Uterus (tissue), 2 donors: Measurements from ENCODE around the gene CTIF.

Source experiments
- POLR2A ChIP-seq, 2 donors: fragments of 450-650 bp; IDR thresholded peaks; one replicate each; pipeline ENCODE4 v1.6.1; 2016; ENCODE audit warnings: antibody characterized with exemption in 2 of 2, mild to moderate bottlenecking in 1 of 2, moderate library complexity in 1 of 2
- TF ChIP-seq, protein P1 (sequence below), 4 experiments: fragments of 200-600 bp in 2 of 4; fragments of 450-650 bp in 2 of 4; sonication (generic) in 2 of 4; IDR thresholded peaks; one replicate each; pipeline ENCODE4 v1.5.1; 2016 to 2019; ENCODE audit warnings: antibody characterized with exemption in 4 of 4, mild to moderate bottlenecking in 2 of 4, moderate library complexity in 1 of 4

DNA sequence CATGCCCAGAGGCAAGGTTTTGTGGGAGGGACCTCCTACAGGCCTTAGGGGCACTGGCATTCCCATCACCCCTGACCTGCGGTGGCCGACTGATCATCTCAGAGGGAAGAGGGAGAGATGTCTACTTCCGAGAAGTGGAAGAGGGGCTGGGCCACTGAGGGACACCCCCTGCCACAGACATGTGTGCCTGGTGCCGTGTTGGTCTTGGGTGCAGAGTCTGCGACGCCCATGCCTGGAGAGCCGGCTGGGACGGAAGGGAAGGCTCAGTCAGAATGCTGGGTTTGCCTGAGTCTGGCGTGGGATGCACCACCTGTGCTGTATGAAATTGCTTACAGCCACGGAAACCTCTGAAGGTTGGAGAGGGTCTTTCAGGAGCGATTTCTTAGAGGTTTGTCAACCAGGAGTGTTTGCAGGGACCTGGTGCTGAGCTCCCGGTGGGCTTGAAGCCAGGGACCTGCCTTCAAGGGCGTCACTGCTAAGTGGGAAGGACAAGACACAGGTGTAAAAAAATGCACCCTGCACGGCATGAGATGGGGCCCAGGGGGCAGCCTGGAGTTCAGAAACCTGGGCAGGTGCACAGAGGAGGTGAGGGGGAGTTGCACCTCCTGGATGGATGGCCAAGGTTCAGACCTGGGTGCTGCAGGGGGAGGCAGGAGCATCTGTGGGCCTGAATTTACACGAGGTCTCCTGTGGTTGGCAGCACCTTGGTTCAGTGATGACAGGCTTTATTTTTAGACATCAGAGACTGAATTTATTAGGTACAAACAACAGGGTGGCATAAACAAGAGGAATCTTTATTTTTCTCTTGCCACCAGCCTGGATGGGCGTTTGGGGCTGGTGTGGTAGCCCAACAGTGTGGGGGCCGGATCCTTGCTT, 100.3 kb downstream of the CTIF start:
- TF ChIP-seq, protein P1, sequence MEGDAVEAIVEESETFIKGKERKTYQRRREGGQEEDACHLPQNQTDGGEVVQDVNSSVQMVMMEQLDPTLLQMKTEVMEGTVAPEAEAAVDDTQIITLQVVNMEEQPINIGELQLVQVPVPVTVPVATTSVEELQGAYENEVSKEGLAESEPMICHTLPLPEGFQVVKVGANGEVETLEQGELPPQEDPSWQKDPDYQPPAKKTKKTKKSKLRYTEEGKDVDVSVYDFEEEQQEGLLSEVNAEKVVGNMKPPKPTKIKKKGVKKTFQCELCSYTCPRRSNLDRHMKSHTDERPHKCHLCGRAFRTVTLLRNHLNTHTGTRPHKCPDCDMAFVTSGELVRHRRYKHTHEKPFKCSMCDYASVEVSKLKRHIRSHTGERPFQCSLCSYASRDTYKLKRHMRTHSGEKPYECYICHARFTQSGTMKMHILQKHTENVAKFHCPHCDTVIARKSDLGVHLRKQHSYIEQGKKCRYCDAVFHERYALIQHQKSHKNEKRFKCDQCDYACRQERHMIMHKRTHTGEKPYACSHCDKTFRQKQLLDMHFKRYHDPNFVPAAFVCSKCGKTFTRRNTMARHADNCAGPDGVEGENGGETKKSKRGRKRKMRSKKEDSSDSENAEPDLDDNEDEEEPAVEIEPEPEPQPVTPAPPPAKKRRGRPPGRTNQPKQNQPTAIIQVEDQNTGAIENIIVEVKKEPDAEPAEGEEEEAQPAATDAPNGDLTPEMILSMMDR (IDR thresholded peaks at IDR 0.05): no peak
- TF ChIP-seq POLR2A (IDR thresholded peaks at IDR 0.05): no peak
